Stimulated activated naive CD8-positive, alpha-beta T cell treated with anti-CD3 and anti-CD28 coated beads, Interleukin-15, Interleukin-2, amounts not matched to agents 100 U/mL and 50 U/mL, for 24 hours (primary cell): Measurements from ENCODE around the gene CEND1.

Experiments used
- ATAC-seq: fragments of 150-1000 bp; cut with Tn5 transposase; one replicate; pipeline ENCODE4 v1.10.0; 2021
- DNase-seq: peaks from one replicate; pipeline ENCODE4 v3.0.0; 2021

Gene CEND1

DNA sequence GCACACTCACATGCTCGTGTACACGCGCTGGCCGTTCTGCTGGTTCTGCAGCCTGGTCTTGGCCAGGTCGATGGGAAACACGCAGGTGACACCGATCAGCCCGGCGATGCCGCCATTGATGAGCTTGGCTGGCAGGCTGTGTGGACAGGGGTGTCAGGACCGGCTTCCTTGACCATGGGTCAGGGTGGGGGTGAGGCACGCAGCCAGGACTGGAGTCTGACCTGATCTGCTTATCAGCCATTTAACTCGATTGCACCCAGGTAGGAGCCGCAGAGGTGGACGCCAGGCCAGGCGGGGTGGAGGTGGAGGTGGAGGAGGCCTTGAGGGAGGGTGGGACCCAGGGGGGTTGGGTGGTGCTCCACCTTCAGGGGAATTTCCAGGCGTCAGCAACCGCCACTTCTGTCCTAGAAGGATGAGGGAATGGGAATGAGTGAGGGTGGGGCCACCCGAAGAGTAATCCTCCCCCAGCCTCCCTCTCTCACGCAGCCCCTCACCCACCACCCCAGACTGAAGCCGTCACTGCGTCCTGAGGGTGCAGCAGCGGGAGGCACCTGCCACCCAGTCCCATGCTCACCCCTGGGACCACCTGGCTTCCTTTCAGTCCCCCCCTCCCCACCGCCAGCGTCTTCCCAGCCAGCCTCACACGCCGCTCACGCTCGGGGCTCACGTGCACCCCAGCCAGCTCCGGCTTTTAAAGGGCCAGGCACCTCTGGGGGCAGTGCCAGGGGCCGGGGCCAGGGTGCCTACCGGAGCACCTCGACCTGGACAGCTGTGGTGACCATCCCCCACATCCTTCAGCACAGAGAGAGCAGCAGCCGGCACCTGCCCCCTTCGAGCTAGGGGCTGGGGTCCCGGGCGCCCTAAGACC is 5.1 kb upstream of the CEND1 start:
- no peak for DNase-seq
- ATAC-seq = no peak

DNA sequence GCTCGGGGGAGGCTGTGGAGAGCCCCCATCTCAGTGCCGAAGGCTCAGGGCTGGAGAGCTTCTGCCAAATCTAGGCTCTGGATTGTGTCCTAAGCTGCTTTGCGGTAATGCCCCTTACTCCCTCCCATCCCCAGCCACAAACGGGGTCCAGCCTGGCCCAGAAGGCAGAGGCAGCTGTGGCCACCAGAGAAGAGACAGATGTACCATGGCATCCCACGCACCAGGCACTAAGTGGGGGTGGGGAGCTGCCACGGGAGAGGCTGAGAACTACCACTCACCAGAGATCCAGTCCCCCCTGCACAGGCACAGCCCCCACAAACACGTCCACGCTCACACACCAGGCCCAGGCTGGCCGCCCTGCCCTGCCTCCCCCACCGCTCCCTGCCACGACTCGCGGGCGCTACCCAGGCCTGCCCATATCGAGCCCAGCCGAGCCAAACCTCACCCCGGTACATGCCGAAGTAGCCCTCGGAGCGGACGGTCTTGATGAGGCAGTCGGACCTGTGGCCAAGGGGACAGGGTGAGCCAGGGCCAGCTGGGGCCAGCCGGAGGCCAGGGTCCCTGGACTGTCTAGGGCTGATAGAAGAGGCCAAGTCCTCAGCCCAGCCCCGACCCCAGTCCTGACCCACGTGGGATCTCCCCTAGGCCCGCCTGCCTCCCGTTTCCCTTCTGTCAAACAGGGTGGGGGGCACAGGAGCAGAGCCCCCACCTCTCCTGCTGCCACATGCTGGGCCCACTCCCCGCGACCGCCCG is 4.3 kb upstream of the CEND1 start:
- no peak for ATAC-seq
- DNase-seq = no peak

DNA sequence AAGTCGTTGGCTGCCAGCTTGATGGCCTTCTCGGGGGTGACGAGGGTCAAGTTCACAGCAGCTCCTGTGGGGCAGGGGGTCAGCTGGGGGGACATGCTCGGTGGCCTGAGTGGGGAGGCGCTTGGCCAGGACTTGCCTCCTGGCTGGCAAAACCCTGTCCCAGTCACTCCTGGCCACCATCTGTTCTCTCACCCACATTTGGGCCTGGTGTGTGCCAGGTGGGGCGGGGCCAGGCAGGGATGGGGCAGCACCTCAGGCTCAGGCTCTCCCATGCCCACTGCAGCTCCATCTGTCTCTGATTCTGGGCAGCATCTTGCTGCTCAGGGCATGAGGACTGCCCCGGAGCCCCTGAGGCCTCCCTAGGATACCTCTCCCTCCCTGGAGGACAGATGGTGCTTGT is 3.7 kb upstream of the CEND1 start:
- no peak for ATAC-seq
- no peak for DNase-seq

DNA sequence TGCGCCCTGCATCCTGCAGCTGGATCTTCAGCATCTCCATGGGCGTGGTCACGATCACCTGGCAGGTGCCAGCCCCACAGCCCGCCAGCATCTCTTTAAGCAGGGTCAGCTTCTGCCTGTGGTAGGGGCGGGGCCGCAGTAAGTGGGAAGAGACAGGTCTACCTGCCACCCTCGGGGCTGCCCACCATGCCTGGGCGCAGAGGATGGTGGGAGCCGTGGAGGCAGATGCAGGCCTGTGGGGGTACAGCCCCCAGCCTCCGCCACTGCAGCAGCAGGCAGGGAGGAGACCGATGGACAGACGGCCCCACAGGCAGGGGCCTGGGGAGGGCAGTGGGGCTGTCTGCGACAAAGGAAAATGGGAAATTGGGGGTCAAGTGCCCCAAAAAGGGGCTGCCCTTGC is 3.0 kb upstream of the CEND1 start:
- DNase-seq = no peak
- no peak for ATAC-seq

DNA sequence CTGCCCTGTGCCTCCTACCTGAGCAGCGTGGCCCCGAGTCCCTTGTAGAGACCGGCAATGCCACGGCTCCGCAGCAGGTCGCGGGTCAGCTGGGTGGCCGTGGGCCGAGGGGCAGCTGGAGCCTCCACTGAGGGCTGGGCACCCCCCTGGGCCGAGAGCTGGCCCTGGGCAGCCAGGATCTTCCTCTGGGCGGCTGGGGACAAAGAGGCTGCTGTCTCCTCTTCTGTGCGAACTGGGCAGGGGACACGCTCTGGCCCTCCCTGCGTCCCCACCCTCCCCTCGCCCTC is 2.6 kb upstream of the CEND1 start:
- ATAC-seq = no peak
- DNase-seq = no peak

DNA sequence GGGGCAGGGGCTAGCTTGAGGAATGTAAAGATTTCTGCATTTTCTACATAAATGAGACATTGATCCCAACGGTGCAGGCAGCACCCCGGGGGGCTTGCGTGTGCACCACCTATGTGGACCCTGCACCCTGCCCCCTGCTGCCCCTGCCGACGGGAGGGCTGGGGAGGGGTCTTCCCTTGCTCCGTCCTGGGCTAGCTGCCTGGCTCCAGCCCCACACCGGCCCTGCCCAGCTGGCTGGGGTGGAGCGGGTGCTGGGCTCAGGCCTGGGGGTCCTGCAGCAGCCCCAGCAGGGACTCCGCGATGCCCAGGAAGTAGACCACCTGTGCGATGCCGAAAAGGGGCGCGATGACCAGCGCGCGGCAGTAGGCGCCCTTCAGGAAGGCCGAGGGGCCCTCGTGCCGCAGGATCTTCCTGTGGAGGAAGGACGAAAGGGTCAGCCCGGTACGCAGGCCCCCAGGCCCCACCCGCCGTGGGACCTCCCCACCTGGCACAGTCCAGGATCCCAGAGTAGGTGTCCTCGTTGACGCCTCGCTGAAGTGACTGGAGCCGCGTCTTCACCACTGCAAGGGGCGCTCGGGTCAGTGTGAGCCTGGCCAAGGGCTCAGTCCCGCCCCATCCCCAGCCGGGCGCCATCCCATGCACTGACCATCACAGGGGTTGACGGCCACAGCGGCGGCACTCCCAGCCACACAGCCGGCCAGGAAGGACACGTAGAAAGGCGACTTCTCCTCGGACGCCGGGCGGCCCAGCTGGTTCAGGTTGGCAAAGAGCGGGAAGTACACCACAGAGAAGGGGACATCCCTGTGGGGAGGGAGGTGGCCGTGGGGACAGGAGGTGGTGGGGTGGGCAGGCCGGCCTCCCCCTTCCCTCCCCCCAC is 2.0 kb upstream of the CEND1 start:
- ATAC-seq (no peak), DNase-seq (no peak)

DNA sequence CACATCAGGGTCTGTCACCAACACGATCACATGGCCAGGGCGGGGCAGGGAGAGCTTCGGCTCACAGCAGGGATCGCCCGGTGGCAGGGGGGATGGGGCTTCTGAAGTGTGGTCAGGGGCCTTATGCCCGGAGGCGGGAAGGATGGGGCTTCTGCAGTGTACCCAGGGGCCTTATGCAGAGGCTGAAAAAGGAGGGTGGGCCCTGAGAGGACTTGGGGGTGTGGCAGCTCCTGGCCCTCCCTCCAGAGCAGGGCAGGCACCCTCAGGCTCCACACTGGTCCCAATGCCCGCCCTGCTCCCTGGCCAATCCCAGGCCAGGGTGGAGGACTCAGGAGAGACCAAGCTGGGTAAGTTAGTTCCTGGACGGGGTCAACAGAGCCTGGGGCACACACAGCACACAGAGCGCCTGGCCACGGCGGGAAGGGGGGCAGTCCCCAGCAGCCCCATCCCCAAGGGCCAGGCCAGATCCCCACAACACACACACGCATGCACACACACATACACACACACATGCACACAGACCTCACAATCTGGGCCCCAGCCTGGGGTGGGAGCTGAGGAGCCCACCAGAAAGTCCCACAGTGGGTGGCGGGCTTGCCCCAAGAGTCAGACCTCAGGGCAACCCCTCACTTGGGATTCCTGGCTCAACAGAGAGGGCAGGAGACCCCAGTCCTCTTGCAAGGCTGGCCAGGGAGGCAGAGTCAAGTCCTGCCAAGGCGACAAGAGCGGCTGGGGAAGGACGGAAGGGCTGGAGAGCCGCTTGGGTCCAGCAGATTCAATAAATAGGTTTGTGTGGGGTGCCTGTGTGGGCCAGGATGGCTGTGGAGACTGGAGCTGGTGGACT is 1.1 kb upstream of the CEND1 start:
- ATAC-seq = peak; percentile 11
- DNase-seq = no peak

DNA sequence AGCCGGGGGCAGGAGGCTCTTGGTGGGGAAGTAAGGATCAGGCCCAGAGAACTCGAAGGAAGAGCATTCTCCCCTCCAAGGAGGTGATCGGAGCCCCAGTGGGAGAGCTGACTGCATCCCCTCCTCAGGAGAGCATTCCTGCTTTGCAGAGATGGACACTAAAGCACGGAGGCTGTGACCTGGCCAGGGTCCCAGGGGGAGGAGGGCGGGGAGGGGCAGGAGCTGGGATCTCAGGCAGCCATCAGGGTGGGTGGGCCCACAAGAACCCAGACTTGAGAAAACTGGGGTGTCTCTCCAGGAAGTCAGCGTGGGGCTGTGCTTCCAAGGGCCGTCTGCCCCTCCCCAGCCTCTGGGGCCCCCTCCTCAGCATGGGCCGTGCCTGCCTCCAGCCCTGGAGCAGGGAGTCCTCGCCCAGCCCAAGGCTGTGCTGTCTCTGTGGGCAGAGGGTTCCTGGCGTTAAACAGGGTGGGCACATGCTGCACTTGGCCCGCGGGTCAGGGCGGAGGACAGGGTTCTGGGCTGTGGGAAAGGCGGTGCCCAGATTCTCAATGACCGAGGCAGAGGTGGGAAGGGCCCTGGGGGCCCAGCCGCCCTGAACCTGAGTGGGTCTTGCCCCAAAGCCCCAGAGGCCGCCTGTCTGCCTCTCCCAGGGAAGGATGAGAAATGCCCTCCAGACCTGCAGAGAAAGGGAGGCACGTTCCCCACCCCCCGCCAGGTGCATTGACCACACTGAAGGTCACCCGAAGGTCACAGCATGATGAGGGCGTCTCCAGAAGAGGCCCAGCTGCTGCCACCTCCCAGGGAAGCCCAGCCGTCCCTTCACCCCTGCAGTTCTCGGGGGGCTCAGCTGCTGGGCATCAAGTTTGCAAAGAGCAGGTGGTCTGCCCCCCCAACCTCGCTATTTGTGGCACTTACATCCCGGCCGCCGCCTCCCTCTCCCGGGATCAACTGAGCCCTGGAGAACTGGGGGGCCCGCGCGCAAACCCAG is 643 bp downstream of the CEND1 start:
- no peak for ATAC-seq
- no peak for DNase-seq

DNA sequence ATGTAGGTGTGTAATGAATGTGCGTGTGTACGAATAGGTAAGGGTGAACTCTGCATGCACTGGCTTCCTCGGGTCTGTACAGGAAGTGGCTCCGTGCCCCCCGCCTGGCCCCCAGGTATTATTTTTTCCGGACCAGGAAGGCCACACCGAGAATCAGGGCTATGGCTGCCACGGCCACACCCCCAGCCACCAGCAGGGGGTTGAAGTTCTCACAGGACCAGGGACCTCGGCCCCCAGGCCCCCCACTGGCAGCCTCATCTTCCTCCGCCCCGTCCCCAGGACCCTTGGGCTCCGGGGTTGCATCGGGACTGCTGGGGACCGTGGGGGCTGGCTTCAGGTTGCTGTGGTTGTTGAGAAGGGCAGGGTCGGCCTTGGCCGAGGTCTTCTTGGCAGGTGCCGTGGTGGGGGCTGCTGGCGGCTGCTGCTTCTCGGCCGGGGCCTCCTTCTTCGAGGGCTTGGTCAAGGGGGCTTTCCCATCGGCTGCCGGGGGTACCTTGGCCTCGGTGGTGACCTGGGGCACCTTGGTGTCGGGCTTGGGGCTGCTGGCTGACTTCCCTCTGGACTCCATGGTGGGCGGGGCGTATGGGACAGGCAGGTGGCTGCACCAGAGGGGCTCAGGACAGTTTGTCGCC is 1.8 kb downstream of the CEND1 start:
- ATAC-seq = no peak
- no peak for DNase-seq

DNA sequence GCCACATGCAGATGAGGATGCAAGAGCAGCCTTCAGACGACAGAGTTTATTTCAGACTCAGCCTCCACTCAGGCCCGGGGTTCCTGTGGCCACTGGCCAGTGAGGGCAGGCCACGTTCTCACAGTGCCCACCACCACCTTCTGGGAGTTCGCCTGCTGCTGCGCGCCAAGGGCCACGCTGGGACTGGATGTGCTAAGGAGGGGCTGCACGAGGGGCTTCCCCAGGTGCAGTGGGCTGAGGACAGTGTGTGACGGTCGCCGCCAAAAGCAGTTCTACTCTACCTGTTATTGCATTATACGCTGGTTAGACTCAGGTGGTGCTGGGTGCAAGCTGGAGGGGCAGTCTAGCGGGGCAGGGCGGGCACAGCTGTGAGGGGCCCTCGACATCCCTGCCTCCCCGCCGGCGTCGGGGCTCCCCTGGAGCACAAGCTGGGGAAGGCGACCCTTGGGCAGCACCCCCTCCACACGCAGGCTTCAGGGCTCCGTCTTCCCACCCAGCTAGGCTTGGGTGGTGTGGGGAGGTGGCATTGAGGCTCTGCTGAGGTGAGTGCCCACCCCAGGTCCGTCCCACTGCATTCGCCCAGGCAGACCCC is 2.7 kb downstream of the CEND1 start:
- ATAC-seq = no peak
- DNase-seq = no peak

DNA sequence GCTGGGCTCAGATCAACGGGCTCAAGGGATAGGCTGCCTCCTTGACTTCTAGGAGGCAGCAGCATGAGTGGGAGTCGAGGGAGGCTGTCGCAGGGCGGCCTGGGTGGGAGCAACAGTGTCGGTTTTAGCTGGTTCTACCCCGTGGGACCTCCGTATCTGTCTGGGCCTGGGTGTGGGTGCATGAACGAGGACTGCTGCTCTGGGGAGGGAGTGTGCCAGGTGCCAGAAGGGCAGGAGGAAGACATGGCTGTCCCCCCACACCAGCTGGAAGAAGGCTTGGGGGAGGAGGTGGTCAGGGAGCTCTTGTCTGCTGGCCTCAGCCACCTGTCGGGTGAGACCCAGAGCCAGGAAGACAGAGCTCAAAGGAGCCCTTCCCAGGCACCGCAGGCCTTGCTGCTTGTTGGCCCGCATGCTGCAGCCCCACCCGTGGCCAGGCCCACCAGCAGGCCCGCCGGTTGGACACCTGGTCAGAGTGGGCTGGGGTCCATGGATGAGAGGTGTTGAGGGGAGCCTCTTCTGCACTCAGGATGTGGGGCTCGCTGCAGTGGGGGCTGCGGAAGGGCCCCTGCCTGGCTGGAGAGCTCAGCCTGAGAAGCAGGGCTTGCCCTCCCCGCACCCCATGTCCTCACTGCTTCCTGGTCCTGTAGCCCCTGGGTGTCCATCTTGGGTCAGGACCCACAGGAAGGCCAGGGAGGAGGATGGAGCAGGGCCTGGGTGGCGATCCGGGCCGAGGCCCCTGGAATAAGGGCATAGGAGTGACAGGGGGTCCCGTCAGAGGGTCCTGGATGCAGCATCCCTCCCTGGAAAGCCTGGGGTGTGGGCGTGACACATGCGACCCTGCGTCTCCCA is 3.4 kb downstream of the CEND1 start:
- ATAC-seq (no peak), DNase-seq (no peak)

DNA sequence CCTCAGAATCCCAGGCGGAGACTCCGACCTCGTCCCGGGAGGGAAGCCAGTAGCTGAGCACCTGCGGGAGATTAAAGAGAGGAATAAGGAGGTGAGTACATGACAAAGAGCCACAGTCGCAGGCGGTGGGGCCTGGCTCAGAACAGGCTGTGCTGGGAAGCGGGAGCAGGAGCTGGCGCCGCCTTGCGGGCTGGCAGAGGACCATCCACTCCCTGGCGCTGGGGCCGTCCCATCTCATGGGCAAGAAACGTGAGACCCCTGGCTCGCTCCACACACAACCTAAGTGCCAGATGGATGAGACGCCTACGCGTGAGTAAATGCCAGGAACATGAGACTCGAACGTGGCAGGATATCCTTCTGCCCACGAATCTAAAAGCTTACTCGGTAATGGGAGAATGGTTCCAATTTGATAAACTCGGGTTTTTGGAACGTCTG is 6.3 kb downstream of the CEND1 start:
- DNase-seq = peak; percentile 62
- peak; percentile 70 for ATAC-seq

DNA sequence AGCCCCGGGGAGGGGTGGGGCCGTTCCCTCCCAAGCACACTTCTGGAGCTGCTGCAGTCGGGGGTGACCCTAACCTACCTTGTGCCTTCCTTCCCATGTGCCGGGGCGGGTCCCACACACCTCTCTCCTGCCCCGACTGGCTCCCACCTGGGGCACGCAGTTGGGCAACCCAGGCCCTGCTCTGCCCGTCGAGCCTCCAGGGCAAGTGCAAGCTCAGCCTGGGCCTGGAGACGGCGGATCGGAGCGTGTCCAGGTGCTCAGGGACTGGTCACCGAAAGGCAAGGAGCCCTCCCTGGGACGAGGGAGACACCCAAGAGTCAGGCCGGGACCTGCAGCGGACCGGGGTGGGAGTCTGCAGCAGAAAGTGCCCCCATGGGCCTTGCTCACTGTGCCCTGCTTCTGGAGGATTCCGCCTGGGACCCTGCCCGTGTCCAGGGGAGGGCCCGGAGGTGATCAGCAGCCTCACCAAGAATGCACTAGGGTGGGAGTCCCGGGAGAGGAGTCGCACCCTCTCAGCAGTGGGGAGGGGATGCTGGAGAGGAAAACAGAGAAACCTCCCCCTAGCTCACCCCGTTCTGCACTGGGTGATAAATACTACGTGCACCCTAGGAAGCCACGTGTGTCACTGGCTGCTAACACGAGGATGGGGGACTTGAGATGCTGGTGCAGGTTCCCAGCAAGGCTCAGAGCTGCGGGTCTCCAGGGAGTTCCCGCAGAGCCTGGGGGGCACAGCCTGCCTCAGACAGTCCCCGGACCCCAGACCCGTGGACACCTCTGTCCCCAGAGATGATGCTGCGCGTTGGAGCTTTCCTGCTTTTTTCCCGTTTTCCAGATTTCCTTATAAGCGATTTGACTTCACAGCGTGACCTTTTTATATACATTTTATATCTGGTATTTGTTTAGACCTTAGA is 7.4 kb downstream of the CEND1 start:
- ATAC-seq (no peak), DNase-seq (no peak)

DNA sequence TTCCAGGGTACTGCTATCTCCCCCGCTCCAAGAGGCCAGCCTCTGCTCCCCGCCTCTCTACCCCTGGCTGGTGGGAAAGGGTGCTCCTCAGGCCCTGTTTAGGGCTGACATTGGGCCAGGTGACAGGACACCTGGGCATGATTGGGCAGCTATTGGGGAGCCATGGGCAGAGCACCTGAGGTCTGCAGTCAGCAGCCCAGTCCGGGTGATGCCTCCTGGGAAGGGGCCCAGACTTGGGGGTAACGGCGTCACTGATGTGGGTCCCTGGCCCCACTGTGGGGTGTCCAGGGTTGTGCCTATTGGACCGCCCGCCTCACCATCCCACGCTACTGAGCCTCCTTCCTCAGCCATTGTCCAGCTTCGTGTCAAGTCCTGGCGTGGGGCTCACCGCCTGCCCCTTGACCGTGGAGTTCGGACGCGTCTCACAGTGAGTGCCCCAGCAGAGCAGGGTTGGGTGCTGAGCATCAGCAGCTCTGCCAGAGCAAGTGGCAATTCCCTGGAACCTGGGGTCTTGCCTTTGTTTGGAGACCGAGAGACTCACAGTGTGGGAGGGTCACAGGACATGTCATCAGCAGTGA is 9.8 kb downstream of the CEND1 start:
- DNase-seq = no peak
- no peak for ATAC-seq

DNA sequence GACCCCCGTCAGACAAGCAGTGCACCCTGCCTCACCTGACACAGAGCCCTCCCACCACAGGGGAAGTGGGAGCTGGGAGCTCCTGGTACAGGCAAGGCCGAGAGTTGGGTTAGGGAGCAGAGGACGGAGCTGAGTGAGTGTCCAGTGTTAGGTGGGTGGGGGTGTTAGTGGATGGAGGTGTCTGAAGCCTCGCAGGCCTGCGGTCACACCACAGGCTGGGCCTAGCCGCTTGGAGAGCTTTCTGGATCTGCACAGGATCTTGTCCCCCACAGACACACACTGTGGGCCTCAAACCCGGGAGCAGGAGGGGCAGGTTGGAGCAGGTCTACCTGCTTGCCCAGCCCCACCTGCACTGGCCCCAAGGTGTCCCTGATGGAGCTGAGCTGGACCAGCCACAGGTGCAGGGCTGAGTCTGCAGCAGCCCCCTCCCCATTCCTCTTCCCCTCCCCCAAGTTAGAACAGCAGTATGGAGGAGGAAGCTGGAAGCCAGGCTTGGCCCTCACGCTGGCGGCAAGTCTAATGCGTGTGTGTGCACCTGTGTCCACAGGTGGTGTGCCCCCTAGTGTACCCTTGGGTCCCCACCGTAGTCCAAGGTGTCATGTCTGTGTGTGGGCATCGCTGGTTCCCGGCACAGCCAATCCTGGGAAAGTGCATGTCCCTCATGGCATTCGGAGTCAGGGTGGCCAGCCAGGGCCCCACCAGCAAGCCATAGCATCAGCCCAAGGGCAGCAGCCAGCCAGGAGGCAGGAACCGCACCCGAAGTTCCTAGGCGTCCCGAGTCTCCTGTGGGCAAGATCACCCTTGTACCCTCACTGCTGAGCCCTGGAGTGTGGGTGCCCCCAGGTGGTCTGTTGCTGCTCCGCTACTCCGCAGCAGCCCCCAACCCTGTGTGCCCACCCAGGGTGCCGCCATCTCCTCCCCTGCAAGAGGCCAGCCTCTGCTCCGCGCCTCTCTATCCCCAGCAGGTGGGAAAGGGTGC is 10.6 kb downstream of the CEND1 start:
- no peak for DNase-seq
- no peak for ATAC-seq
